Stimulated activated naive CD8-positive, alpha-beta T cell treated with anti-CD3 and anti-CD28 coated beads, Interleukin-15, Interleukin-2, amounts not matched to agents 100 ng/mL and 50 ng/mL, for 24 hours (primary cell): Measurements from ENCODE around the gene SCN4B.
"Not testable (repeated sequence)": the region's sequence is repeated elsewhere in the genome, so short reads cannot be mapped to it uniquely, and the experiment has no call there.

ENCODE experiments used
- H3K27ac Mint-ChIP-seq: one replicate; pipeline ENCODE4 v1.8.0; 2021; ENCODE audit warnings: mild to moderate bottlenecking, mixed read lengths
- H3K27me3 Mint-ChIP-seq: one replicate; pipeline ENCODE4 v1.8.0; 2021; ENCODE audit warnings: mixed read lengths
- H3K36me3 Mint-ChIP-seq: one replicate; pipeline ENCODE4 v1.8.0; 2021; ENCODE audit warnings: low read depth, mixed read lengths
- H3K4me1 Mint-ChIP-seq: one replicate; pipeline ENCODE4 v1.8.0; 2021; ENCODE audit warnings: low read depth, mixed read lengths
- H3K4me3 Mint-ChIP-seq: one replicate; pipeline ENCODE4 v1.8.0; 2021; ENCODE audit warnings: mild to moderate bottlenecking, mixed read lengths
- H3K9me3 Mint-ChIP-seq: one replicate; pipeline ENCODE4 v1.8.0; 2021; ENCODE audit warnings: mixed read lengths

SCN4B gene

DNA sequence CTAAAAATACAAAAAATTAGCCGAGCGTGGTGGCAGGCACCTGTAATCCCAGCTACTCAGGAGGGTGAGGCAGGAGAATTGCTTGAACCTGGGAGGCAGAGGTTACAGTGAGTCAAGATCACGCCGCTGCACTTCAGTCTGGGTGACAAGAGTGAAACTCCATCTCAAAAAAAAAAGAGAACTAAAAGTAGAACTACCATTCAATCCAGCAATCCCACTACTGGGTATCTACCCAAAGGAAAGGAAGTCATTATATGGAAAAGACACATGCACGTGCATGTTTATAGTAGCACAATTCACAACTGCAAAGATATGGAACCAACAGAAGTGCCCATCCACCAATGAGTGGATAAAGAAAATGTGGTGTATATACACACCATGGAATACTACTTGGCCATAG is 31.1 kb upstream of the SCN4B start:
- not testable (repeated sequence) for H3K27ac Mint-ChIP-seq, H3K36me3 Mint-ChIP-seq, H3K9me3 Mint-ChIP-seq, H3K4me3 Mint-ChIP-seq, H3K4me1 Mint-ChIP-seq
- H3K27me3 Mint-ChIP-seq, result peaks cover 10% of the 10 kb centered on the region

DNA sequence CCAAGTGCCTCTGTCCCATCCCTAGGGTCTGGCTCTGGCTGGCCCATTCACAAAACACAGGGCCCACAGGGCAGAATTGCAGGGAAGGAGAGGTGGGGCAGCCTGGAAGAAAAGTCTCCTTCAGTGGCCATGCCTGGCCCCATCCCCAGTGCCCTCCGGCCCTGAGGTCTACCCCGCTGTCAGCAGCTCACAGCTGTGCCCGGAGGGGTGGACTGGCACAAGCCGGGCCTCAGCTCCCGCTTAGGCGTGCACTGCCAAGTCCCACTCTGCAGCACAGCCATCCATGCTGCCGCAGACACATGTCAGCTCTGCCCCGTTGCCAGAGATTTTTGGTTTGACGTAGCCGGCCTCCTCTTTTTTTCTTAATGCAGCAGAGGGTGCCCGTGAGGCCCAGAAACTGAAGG is 27.7 kb upstream of the SCN4B start:
- Mint-ChIP-seq H3K27ac (no peak overlapping the region), H3K36me3 (no peaks in the 10 kb centered on the region), H3K4me3 (no peak overlapping the region), H3K27me3 (peaks cover 12% of the 10 kb centered on the region), H3K9me3 (no peaks in the 10 kb centered on the region), H3K4me1 (no peaks in the 10 kb centered on the region)

GRCh38 chr11:118176778-118177134 is 24.1 kb upstream of the SCN4B start:
- no peaks in the 10 kb centered on the region for H3K36me3 Mint-ChIP-seq
- no peaks in the 10 kb centered on the region for H3K9me3 Mint-ChIP-seq
- no peak overlapping the region for H3K4me3 Mint-ChIP-seq
- H3K27me3 Mint-ChIP-seq, result peaks cover 7% of the 10 kb centered on the region
- no peaks in the 10 kb centered on the region for H3K4me1 Mint-ChIP-seq
- no peak overlapping the region for H3K27ac Mint-ChIP-seq

GRCh38 chr11:118175993-118176777 is 23.6 kb upstream of the SCN4B start, which contains the start of gene SCN2B:
Gene SCN2B (minus strand): TSS chr11:118176639. CDS start chr11:118176431, 208 bp downstream.
- Mint-ChIP-seq H3K36me3 (no peaks in the 10 kb centered on the region), H3K4me3 (no peak within 1 kb of the TSS), H3K4me1 (no peaks in the 10 kb centered on the region), H3K9me3 (no peaks in the 10 kb centered on the region), H3K27ac (no peak within 1 kb of the TSS), H3K27me3 (peaks cover 7% of the 10 kb centered on the region)

GRCh38 chr11:118175031-118175992 is 22.7 kb upstream of the SCN4B start:
- Mint-ChIP-seq H3K27me3 (peaks cover 7% of the 10 kb centered on the region), H3K27ac (no peak overlapping the region), H3K9me3 (no peaks in the 10 kb centered on the region), H3K4me3 (no peak overlapping the region), H3K4me1 (no peaks in the 10 kb centered on the region), H3K36me3 (no peaks in the 10 kb centered on the region)

DNA sequence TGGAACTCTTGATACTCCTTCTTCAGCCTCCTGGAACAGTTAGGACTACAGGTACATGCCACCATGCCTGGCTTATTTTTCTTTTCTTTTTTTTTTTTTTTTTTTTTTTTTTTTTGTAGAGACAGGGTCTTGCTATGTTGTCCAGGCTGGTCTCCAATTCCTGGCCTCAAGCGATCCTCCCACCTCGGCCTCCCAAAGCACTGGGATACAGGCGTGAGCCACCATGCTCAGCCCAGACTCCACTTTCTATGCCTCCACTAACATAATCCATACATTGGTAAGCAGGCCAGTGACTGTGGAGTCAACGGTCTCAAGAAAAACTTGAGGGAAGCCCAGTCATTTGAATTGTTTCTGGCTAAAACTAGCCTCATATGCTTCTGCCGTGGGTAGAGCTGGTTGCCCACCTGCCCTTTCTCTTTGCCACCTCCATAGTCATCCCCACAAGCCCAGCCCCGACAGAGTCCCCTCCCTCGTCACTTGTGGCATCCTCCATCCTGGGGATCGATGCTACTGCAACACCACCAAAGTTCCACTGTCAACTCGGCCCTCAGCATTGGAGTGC is 21.5 kb upstream of the SCN4B start:
- H3K4me3 Mint-ChIP-seq, result no peak overlapping the region
- no peaks in the 10 kb centered on the region for H3K9me3 Mint-ChIP-seq
- no peak overlapping the region for H3K27ac Mint-ChIP-seq
- no peaks in the 10 kb centered on the region for H3K4me1 Mint-ChIP-seq
- H3K36me3 Mint-ChIP-seq, result no peaks in the 10 kb centered on the region
- peaks cover 12% of the 10 kb centered on the region for H3K27me3 Mint-ChIP-seq

DNA sequence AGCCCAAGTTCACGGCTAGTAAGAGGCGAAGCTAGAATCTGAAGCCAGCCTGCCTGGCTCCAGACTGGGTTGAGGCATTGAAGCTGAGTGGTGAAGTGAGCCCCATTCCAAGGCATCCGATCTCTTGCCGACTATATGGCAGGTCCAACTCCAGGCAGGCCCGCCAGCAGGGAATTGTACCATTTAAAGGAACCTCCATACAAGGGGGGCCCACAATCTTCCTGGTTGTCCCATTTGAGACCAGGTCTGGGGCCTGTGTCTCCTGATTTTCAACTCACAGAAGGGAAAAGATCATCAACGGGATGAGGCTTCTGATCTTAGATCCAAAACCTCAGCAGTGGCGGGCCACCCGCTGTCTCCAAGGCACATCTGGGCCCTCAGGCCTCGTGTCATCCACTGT is 19.7 kb upstream of the SCN4B start:
- peaks cover 15% of the 10 kb centered on the region for H3K27me3 Mint-ChIP-seq

GRCh38 chr11:118171269-118172062 is 18.8 kb upstream of the SCN4B start:
- Mint-ChIP-seq H3K4me1 (no peaks in the 10 kb centered on the region), H3K9me3 (no peaks in the 10 kb centered on the region), H3K36me3 (no peaks in the 10 kb centered on the region), H3K4me3 (no peak overlapping the region), H3K27me3 (peaks cover 15% of the 10 kb centered on the region), H3K27ac (no peak overlapping the region)

More for the DNA sequence above, 19.7 kb upstream of the SCN4B start:
- Mint-ChIP-seq H3K27ac (no peak overlapping the region), H3K4me1 (no peaks in the 10 kb centered on the region), H3K4me3 (no peak overlapping the region), H3K9me3 (no peaks in the 10 kb centered on the region), H3K36me3 (no peaks in the 10 kb centered on the region)

DNA sequence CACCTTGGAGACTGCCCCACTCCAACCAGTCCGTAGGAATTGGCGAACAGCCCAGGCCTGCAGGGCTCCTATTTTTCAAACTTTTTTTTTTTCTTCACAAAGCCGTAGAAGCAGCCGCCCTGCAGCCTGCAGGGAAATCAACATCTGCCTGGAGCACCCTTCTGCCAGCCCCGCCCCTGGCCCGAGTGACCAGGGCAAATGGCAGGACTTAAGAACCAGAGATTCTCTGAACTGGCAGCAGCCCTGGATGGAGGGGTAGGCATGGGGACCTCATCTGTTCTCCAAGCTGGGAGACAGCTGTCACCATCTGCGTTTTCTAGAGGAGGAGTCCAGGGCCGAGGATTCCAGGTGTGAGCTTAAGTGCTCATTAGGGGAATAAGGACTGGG is 18.3 kb upstream of the SCN4B start:
- Mint-ChIP-seq H3K4me1 (no peaks in the 10 kb centered on the region), H3K27me3 (peaks cover 12% of the 10 kb centered on the region), H3K27ac (no peak overlapping the region), H3K4me3 (no peak overlapping the region), H3K9me3 (no peaks in the 10 kb centered on the region), H3K36me3 (no peaks in the 10 kb centered on the region)

GRCh38 chr11:118170231-118170630 is 17.6 kb upstream of the SCN4B start:
- Mint-ChIP-seq H3K4me3 (no peak overlapping the region), H3K9me3 (no peaks in the 10 kb centered on the region), H3K4me1 (no peaks in the 10 kb centered on the region), H3K36me3 (no peaks in the 10 kb centered on the region), H3K27me3 (peaks cover 8% of the 10 kb centered on the region), H3K27ac (no peak overlapping the region)

DNA sequence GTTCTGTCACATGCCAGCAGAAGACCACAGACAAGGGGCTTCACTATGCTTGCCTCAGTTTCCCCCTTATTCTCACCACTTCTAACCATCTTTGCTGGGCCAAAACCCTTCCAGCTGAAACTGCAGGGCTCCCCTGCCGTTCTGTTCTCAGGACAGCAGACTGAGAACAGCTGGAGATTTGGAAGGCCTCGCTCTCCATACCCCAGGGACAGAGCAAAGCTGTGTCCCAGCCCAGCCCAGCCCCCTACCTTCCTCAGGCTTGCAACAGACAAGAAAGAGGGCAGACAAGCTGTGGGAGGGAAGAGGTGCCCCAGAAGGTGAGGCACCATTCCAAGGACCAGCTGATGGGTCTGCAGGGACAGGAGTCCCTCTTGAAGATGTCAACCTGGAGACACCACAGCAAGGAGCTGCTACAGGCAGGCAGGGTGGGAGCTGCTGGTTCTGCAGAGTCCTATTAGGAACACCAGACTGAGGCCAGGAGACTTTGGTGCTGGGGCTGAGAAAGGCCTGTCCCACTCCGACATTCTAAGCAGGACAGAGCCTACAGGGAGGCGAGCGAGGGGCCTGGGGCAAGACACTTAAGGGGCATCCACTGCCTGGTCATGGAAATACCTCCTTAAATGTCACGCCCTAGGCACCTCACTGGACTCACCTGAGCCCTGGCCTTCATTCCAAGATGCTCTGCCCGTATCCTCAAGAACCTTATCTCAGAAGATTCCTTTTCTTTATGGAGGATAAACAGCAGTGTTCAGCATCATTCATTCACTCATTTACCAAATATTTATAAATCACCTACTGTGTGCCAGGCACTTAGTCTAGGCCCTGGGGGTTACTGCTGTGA is 16.9 kb upstream of the SCN4B start:
- no peak overlapping the region for H3K27ac Mint-ChIP-seq
- no peaks in the 10 kb centered on the region for H3K4me1 Mint-ChIP-seq
- peaks cover 8% of the 10 kb centered on the region for H3K27me3 Mint-ChIP-seq
- H3K9me3 Mint-ChIP-seq, result no peaks in the 10 kb centered on the region
- H3K4me3 Mint-ChIP-seq, result no peak overlapping the region
- H3K36me3 Mint-ChIP-seq, result no peaks in the 10 kb centered on the region

DNA sequence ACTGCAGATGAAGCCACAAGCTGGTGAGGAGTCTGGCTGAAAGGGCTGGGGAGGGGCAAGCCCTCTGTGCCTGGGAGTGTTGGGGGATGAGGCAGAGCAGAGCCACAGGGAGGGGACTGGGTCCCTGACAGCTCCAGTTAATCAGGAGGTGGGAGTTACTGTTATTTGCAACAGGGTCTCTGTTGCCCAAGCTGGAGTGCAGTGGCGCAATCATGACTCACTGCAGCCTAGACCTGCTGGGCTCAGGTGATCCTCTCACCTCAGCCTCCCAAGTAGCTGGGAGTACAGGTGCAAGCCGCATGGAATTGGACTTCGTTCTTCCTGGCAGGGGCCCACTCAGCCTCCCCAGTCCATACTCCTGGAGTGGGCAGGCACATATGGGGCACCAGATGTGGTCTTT is 16.1 kb upstream of the SCN4B start:
- H3K9me3 Mint-ChIP-seq, result no peaks in the 10 kb centered on the region
- H3K27me3 Mint-ChIP-seq, result peaks cover 8% of the 10 kb centered on the region
- no peak overlapping the region for H3K27ac Mint-ChIP-seq
- no peaks in the 10 kb centered on the region for H3K4me1 Mint-ChIP-seq
- no peak overlapping the region for H3K4me3 Mint-ChIP-seq
- H3K36me3 Mint-ChIP-seq, result no peaks in the 10 kb centered on the region

DNA sequence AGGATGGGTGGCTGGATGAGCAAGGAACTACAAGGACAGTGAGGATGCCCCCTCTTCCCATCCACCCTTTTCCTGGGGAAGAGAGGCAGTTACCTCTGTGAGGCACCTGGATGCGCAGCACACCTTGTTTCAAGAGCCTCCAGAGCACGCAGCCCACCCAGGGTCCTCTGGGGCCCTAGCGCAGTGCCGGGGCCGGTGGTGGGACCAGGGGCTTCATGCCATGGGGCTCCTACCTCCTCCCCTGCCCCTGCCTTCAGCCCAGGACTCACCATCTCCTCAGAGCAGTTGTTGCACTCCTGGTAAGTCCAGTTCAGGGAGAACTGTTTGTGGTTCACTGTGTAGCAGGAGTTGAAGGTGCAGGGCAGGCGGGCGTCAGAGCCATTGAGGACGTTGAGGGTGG is 15.7 kb upstream of the SCN4B start:
- Mint-ChIP-seq H3K27ac (no peak overlapping the region), H3K4me3 (no peak overlapping the region), H3K27me3 (peaks cover 8% of the 10 kb centered on the region), H3K4me1 (no peaks in the 10 kb centered on the region), H3K9me3 (no peaks in the 10 kb centered on the region), H3K36me3 (no peaks in the 10 kb centered on the region)

- Mint-ChIP-seq H3K27ac (no peak overlapping the region), H3K9me3 (no peaks in the 10 kb centered on the region), H3K36me3 (no peaks in the 10 kb centered on the region), H3K4me1 (no peaks in the 10 kb centered on the region), H3K27me3 (peaks cover 8% of the 10 kb centered on the region), H3K4me3 (no peak overlapping the region)
These were observed 15.3 kb upstream of the SCN4B start for GRCh38 chr11:118167906-118168305.
